Natural killer cell (primary cell): Measurements from ENCODE around the gene ST6GALNAC3. TPM values are rescaled to one million over a fixed set of nuclear protein-coding genes. Genes with fewer than 3 reads are reported as not detected.

Experiments
- ATAC-seq, 3 donors: fragments of 150-1000 bp in 2 of 3; fragments of 200-7000 bp in 1 of 3; cut with Tn5 transposase; 1 replicate in 1 of 3; 2 replicates in 2 of 3; pipeline ENCODE4 v1.10.0; 2021; ENCODE audit warnings: mild to moderate bottlenecking in 2 of 3, moderate library complexity in 2 of 3
- DNase-seq, 2 donors: peaks; one replicate each; pipeline versions ENCODE4 v3.0.0 to v3.0.0-alpha.2; 2013 to 2021; ENCODE audit warnings: mixed read lengths in 1 of 2
- H3K27ac ChIP-seq: one replicate; pipeline ENCODE4 v1.5.1; 2013; ENCODE audit warnings: mild to moderate bottlenecking, low read length
- H3K27me3 ChIP-seq: one replicate; pipeline ENCODE4 v1.6.1; 2013; ENCODE audit warnings: low read length; ENCODE audit not compliant: control insufficient read depth, insufficient read depth
- H3K36me3 ChIP-seq: one replicate; pipeline ENCODE4 v1.6.1; 2013; ENCODE audit warnings: low read length; ENCODE audit not compliant: control insufficient read depth, insufficient read depth
- H3K4me1 ChIP-seq: one replicate; pipeline ENCODE4 v1.6.1; 2013; ENCODE audit warnings: low read length; ENCODE audit not compliant: control insufficient read depth, insufficient read depth
- H3K4me3 ChIP-seq: one replicate; pipeline ENCODE4 v1.5.1; 2013; ENCODE audit warnings: low read length
- H3K9me3 ChIP-seq: one replicate; pipeline ENCODE4 v1.6.1; 2013; ENCODE audit warnings: low read length; ENCODE audit not compliant: control insufficient read depth, insufficient read depth
- H3K27ac Mint-ChIP-seq, 2 donors: one replicate each; pipeline ENCODE4 v1.8.0; 2022; ENCODE audit warnings: mild to moderate bottlenecking in 2 of 2, mixed read lengths in 2 of 2, moderate library complexity in 1 of 2
- H3K27me3 Mint-ChIP-seq, 2 donors: one replicate each; pipeline ENCODE4 v1.8.0; 2022; ENCODE audit warnings: low read depth in 2 of 2, mixed read lengths in 2 of 2
- H3K36me3 Mint-ChIP-seq: one replicate; pipeline ENCODE4 v1.8.0; 2022; ENCODE audit warnings: mixed read lengths
- H3K4me1 Mint-ChIP-seq, 2 donors: one replicate each; pipeline ENCODE4 v1.8.0; 2022; ENCODE audit warnings: mixed read lengths in 2 of 2
- H3K4me3 Mint-ChIP-seq: one replicate; pipeline ENCODE4 v1.8.0; 2022; ENCODE audit warnings: mild to moderate bottlenecking, moderate library complexity, mixed read lengths
- H3K9me3 Mint-ChIP-seq, 2 donors: one replicate each; pipeline ENCODE4 v1.8.0; 2022; ENCODE audit warnings: mixed read lengths in 2 of 2
- CTCF ChIP-seq: fragments of 200-600 bp; IDR thresholded peaks from one replicate; pipeline ENCODE4 v1.8.0; 2022; ENCODE audit warnings: antibody characterized with exemption
- WGBS: methylation state at CpG from one replicate; pipeline ENCODE4 v1.1.7; 2013; ENCODE audit warnings: missing lambda C conversion rate; ENCODE audit not compliant: insufficient coverage; 5-methylcytosine and 5-hydroxymethylcytosine counted together
- intact Hi-C: fragments of 100-400 bp; cut with micrococcal nuclease; formaldehyde crosslinking; loops from one replicate; pipeline ENCODE4 v1.14.2; 2022
- total RNA-seq, 4 donors: library from RNA; stranded (reverse); fragments of 120-200 nt in 1 of 4; gene quantifications; one replicate each; pipeline versions ENCODE4 v1.2.3 to v1.2.4, GENCODE V29; 2013 to 2022

Gene ST6GALNAC3
- total RNA-seq, 3 donors from 2014 or later (not counting 1 experiment from before 2014, with no cell fraction given) = not detected

- H3K9me3 ChIP-seq = no peaks in the 10 kb centered on the region
- H3K9me3 Mint-ChIP-seq = no peaks in the 10 kb centered on the region
- DNase-seq (peak in 1 of 2 donors; percentile 55), ATAC-seq (no peak)
- H3K27me3 ChIP-seq = no peaks in the 10 kb centered on the region
- H3K4me1 ChIP-seq = no peaks in the 10 kb centered on the region
- H3K27ac ChIP-seq = no peak overlapping the region
- H3K4me3 ChIP-seq = no peak overlapping the region
- no peaks in the 10 kb centered on the region for H3K36me3 ChIP-seq
- TF ChIP-seq CTCF = no peak
- no peak overlapping the region for H3K4me3 Mint-ChIP-seq
- intact Hi-C loops = no loop called here
- H3K27me3 Mint-ChIP-seq = no peaks in the 10 kb centered on the region
- H3K4me1 Mint-ChIP-seq = no peaks in the 10 kb centered on the region
- no peak overlapping the region for H3K27ac Mint-ChIP-seq
- WGBS = 53% methylated on average over 5 of the region's 5 CpGs
- no peaks in the 10 kb centered on the region for H3K36me3 Mint-ChIP-seq
Measured at GRCh38 chr1:76294482-76295194, 220.1 kb downstream of the ST6GALNAC3 start.

- DNase-seq (no peak), ATAC-seq (no peak)
- Mint-ChIP-seq H3K9me3 (peaks cover 0 to 2% of the 10 kb centered on the region in 2 donors), H3K36me3 (no peaks in the 10 kb centered on the region), H3K27me3 (no peaks in the 10 kb centered on the region), H3K4me3 (no peak overlapping the region), H3K4me1 (no peaks in the 10 kb centered on the region), H3K27ac (no peak overlapping the region)
- intact Hi-C loops = no loop called here
- no peak overlapping the region for H3K27ac ChIP-seq
- no peaks in the 10 kb centered on the region for H3K36me3 ChIP-seq
- H3K4me3 ChIP-seq = no peak overlapping the region
- TF ChIP-seq CTCF = no peak
- H3K4me1 ChIP-seq = no peaks in the 10 kb centered on the region
- no peaks in the 10 kb centered on the region for H3K9me3 ChIP-seq
- no peaks in the 10 kb centered on the region for H3K27me3 ChIP-seq
- 69% methylated on average over 3 of the region's 4 CpGs for whole genome bisulfite sequencing
Measured at GRCh38 chr1:76298399-76298798, 223.9 kb downstream of the ST6GALNAC3 start.

- H3K4me1 ChIP-seq = no peaks in the 10 kb centered on the region
- H3K36me3 ChIP-seq = no peaks in the 10 kb centered on the region
- H3K4me3 ChIP-seq = no peak overlapping the region
- no peaks in the 10 kb centered on the region for H3K27me3 ChIP-seq
- Mint-ChIP-seq H3K4me3 (no peak overlapping the region), H3K4me1 (no peaks in the 10 kb centered on the region), H3K36me3 (no peaks in the 10 kb centered on the region), H3K9me3 (peaks cover 0 to 2% of the 10 kb centered on the region in 2 donors), H3K27me3 (no peaks in the 10 kb centered on the region), H3K27ac (no peak overlapping the region)
- intact Hi-C loops = no loop called here
- no peak overlapping the region for H3K27ac ChIP-seq
- no peak for DNase-seq
- no peak for ATAC-seq
- TF ChIP-seq CTCF = no peak
- H3K9me3 ChIP-seq = no peaks in the 10 kb centered on the region
- 84% methylated on average over 3 of the region's 3 CpGs for WGBS
Measured at GRCh38 chr1:76299036-76299435, 224.5 kb downstream of the ST6GALNAC3 start.

- H3K9me3 Mint-ChIP-seq = peaks cover 0 to 2% of the 10 kb centered on the region in 2 donors
- 77% methylated on average over 3 of the region's 3 CpGs for WGBS
- H3K4me1 Mint-ChIP-seq = no peaks in the 10 kb centered on the region
- no peak overlapping the region for H3K27ac Mint-ChIP-seq
- TF ChIP-seq CTCF = no peak
- intact Hi-C loops = no loop called here
- no peaks in the 10 kb centered on the region for H3K9me3 ChIP-seq
- H3K4me3 ChIP-seq = no peak overlapping the region
- H3K36me3 Mint-ChIP-seq = no peaks in the 10 kb centered on the region
- no peak overlapping the region for H3K27ac ChIP-seq
- no peaks in the 10 kb centered on the region for H3K4me1 ChIP-seq
- H3K27me3 Mint-ChIP-seq = no peaks in the 10 kb centered on the region
- ATAC-seq = no peak
- peak in 1 of 2 donors; percentile 37 for DNase-seq
- H3K4me3 Mint-ChIP-seq = no peak overlapping the region
- H3K36me3 ChIP-seq = no peaks in the 10 kb centered on the region
- no peaks in the 10 kb centered on the region for H3K27me3 ChIP-seq
Measured at GRCh38 chr1:76300556-76300955, 226.0 kb downstream of the ST6GALNAC3 start.
